Measurements from ENCODE around the gene DMAC2. TPM values are rescaled to one million over a fixed set of nuclear protein-coding genes. Genes with fewer than 3 reads are reported as not detected.
"Not testable (repeated sequence)": the region's sequence is repeated elsewhere in the genome, so short reads cannot be mapped to it uniquely, and the experiment has no call there.

The DMAC2 gene
- total RNA-seq: 43.9 TPM
- 73.9 TPM for polyA plus RNA-seq (ENCODE audit: insufficient read depth, low read depth, low replicate concordance)
- long read RNA-seq, donor 1, transcript DMAC2-201 (6 exons, 1,692 nt): major isoform, 6 of 7 reads
- long read RNA-seq, donor 1, partial matches to known transcripts: 0 of 7 reads
- long read RNA-seq, donor 1, other reads (novel, unspliced or antisense): 0 of 7 reads
- long read RNA-seq, donor 2, transcript DMAC2-201 (6 exons, 1,692 nt): major isoform, 8 of 17 reads
- long read RNA-seq, donor 2, partial matches to known transcripts: 5 of 17 reads
- long read RNA-seq, donor 2, other reads (novel, unspliced or antisense): 0 of 17 reads
- long read RNA-seq, donor 3, transcript DMAC2-201 (6 exons, 1,692 nt): major isoform, 9 of 19 reads
- long read RNA-seq, donor 3, transcript DMAC2-208 (5 exons, 979 nt): minor isoform, 5 of 19 reads
- long read RNA-seq, donor 3, partial matches to known transcripts: 0 of 19 reads
- long read RNA-seq, donor 3, other reads (novel, unspliced or antisense): 0 of 19 reads
- long read RNA-seq, donor 4, transcript DMAC2-201 (6 exons, 1,692 nt): major isoform, 10 of 19 reads
- long read RNA-seq, donor 4, partial matches to known transcripts: 0 of 19 reads
- long read RNA-seq, donor 4, other reads (novel, unspliced or antisense): 0 of 19 reads
- long read RNA-seq, donor 5, partial matches to known transcripts: 0 of 2 reads
- long read RNA-seq, donor 5, other reads (novel, unspliced or antisense): 0 of 2 reads
- long read RNA-seq, donor 6, transcript DMAC2-208 (5 exons, 979 nt): major isoform, 5 of 9 reads
- long read RNA-seq, donor 6, partial matches to known transcripts: 0 of 9 reads
- long read RNA-seq, donor 6, other reads (novel, unspliced or antisense): 0 of 9 reads
- long read RNA-seq, donor 7, transcript DMAC2-201 (6 exons, 1,692 nt): major isoform, 16 of 33 reads
- long read RNA-seq, donor 7, partial matches to known transcripts: 9 of 33 reads
- long read RNA-seq, donor 7, other reads (novel, unspliced or antisense): 4 of 33 reads
- long read RNA-seq, donor 8, transcript DMAC2-201 (6 exons, 1,692 nt): major isoform, 12 of 14 reads
- long read RNA-seq, donor 8, partial matches to known transcripts: 0 of 14 reads
- long read RNA-seq, donor 8, other reads (novel, unspliced or antisense): 0 of 14 reads
- long read RNA-seq, donor 9, transcript DMAC2-201 (6 exons, 1,692 nt): major isoform, 9 of 11 reads
- long read RNA-seq, donor 9, partial matches to known transcripts: 0 of 11 reads
- long read RNA-seq, donor 9, other reads (novel, unspliced or antisense): 0 of 11 reads
- long read RNA-seq, donor 10, partial matches to known transcripts: 6 of 16 reads
- long read RNA-seq, donor 10, other reads (novel, unspliced or antisense): 0 of 16 reads

DNA sequence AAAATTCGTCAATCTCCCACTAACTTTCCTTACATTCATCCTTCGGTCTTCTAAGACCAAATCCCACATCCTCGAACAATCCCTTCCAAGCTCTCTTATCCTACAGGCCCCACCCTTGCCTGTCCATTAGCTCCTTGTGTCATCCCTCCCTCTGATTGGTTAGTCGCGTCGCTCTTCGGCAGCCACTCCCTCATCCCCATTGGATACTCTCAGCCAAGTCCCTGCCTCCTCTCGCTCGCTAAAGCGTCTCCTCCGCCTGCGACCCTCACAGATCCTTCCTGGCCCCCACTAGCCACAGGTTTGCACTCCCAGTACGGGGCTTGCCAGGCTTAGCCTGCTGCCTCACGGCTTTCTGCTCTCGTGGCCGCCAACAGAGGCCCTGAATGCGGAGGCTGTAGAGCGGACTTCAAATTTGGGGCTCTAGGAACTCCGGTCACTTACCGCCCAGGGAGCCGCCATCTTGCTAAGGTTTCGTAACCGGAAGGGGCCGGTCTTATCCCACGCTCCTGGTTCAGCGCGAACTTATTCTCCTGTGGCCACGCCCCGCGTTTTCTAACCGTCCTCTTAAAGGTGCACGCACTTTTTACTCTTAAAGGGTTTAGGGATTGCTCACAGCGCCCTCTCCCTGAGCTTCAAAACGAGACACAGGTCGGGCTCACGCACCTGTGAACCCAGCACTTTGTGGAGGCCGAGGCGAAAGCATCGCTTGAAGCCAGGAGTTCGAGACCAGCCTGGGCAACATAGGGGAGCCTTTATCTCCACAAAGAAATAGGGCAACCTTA, at the start of gene DMAC2:
DMAC2 (minus strand) TSS at position 472 of the 782 bp plus-strand sequence; CDS start at position 459, 13 bp downstream.
- no peaks in the 10 kb centered on the region for H3K27me3 ChIP-seq (ENCODE audit: control insufficient read depth, insufficient read depth, low read length)
- H3K9ac ChIP-seq (ENCODE audit: low read length in 3 of 3): peak within 1 kb of the TSS; percentile 6 to 92 (median 78)
- TF ChIP-seq, protein P1, sequence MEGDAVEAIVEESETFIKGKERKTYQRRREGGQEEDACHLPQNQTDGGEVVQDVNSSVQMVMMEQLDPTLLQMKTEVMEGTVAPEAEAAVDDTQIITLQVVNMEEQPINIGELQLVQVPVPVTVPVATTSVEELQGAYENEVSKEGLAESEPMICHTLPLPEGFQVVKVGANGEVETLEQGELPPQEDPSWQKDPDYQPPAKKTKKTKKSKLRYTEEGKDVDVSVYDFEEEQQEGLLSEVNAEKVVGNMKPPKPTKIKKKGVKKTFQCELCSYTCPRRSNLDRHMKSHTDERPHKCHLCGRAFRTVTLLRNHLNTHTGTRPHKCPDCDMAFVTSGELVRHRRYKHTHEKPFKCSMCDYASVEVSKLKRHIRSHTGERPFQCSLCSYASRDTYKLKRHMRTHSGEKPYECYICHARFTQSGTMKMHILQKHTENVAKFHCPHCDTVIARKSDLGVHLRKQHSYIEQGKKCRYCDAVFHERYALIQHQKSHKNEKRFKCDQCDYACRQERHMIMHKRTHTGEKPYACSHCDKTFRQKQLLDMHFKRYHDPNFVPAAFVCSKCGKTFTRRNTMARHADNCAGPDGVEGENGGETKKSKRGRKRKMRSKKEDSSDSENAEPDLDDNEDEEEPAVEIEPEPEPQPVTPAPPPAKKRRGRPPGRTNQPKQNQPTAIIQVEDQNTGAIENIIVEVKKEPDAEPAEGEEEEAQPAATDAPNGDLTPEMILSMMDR (IDR thresholded peaks at IDR 0.05; ENCODE audit: borderline replicate concordance, extremely low read depth, insufficient read depth): peak; percentile 54
- no peaks in the 10 kb centered on the region for H3K9me3 ChIP-seq (ENCODE audit: control insufficient read depth in 2 of 3, insufficient read depth in 1 of 3, low read length in 3 of 3)
- H3K27ac ChIP-seq (ENCODE audit: low read depth in 2 of 2, low read length in 2 of 2): peak within 1 kb of the TSS; percentile 84 to 97
- DNase-seq: peak; percentile 95 to 99 (median 98)
- intact Hi-C loops (cut with DNase I): loop anchor here (10.0 kb wide), 1 partner anchor 135 kb away; the partner anchor contains the start of gene CEACAM21
- FAIRE-seq: peak; percentile 96
- peaks cover 0 to 3% (median 0%) of the 10 kb centered on the region in 3 donors for H3K4me1 ChIP-seq (ENCODE audit: control insufficient read depth in 2 of 3, insufficient read depth in 2 of 3, low read depth in 1 of 3, low read length in 3 of 3)
- peaks cover 0 to 8% (median 0%) of the 10 kb centered on the region in 3 donors for H3K36me3 ChIP-seq (ENCODE audit: control insufficient read depth in 2 of 3, insufficient read depth in 3 of 3, low read length in 3 of 3)
- H3K4me3 ChIP-seq (ENCODE audit: low read length in 3 of 3): peak within 1 kb of the TSS; percentile 69 to 97 (median 89)

GRCh38 chr19:41486953-41487352, 47.2 kb upstream of the DMAC2 start:
- H3K4me1 ChIP-seq (ENCODE audit: control insufficient read depth in 2 of 3, insufficient read depth in 2 of 3, low read depth in 1 of 3, low read length in 3 of 3); H3K36me3 ChIP-seq (ENCODE audit: control insufficient read depth in 2 of 3, insufficient read depth in 3 of 3, low read length in 3 of 3); FAIRE-seq; DNase-seq; H3K27me3 ChIP-seq (ENCODE audit: control insufficient read depth, insufficient read depth, low read length); intact Hi-C loops (cut with DNase I); H3K27ac ChIP-seq (ENCODE audit: low read depth in 2 of 2, low read length in 2 of 2); H3K4me3 ChIP-seq (ENCODE audit: low read length in 3 of 3); H3K9me3 ChIP-seq (ENCODE audit: control insufficient read depth in 2 of 3, insufficient read depth in 1 of 3, low read length in 3 of 3); H3K9ac ChIP-seq (ENCODE audit: low read length in 3 of 3): not testable (repeated sequence)

GRCh38 chr19:41484822-41485221, 45.1 kb upstream of the DMAC2 start:
- Histone ChIP-seq H3K4me1 (ENCODE audit: control insufficient read depth in 2 of 3, insufficient read depth in 2 of 3, low read depth in 1 of 3, low read length in 3 of 3) (no peaks in the 10 kb centered on the region), H3K9me3 (ENCODE audit: control insufficient read depth in 2 of 3, insufficient read depth in 1 of 3, low read length in 3 of 3) (peaks cover 0 to 4% (median 0%) of the 10 kb centered on the region in 3 donors), H3K27ac (ENCODE audit: low read depth in 2 of 2, low read length in 2 of 2) (no peak overlapping the region), H3K36me3 (ENCODE audit: control insufficient read depth in 2 of 3, insufficient read depth in 3 of 3, low read length in 3 of 3) (no peaks in the 10 kb centered on the region), H3K9ac (ENCODE audit: low read length in 3 of 3) (no peak overlapping the region), H3K4me3 (ENCODE audit: low read length in 3 of 3) (no peak overlapping the region), H3K27me3 (ENCODE audit: control insufficient read depth, insufficient read depth, low read length) (no peaks in the 10 kb centered on the region)
- intact Hi-C loops (cut with DNase I): no loop called here
- FAIRE-seq: no peak
- DNase-seq: no peak
- TF ChIP-seq, protein P1 (IDR thresholded peaks at IDR 0.05; ENCODE audit: borderline replicate concordance, extremely low read depth, insufficient read depth): no peak

All from kidney (tissue), 22 donors.